Measurements from ENCODE around the gene DYNLRB2. TPM values are rescaled to one million over a fixed set of nuclear protein-coding genes. Genes with fewer than 3 reads are reported as not detected.

DYNLRB2 gene
- total and polyA plus RNA-seq, 9 of the 15 experiments (the other 6 are each of a cell fraction or from before 2014, with no cell fraction given) = not detected

DNA sequence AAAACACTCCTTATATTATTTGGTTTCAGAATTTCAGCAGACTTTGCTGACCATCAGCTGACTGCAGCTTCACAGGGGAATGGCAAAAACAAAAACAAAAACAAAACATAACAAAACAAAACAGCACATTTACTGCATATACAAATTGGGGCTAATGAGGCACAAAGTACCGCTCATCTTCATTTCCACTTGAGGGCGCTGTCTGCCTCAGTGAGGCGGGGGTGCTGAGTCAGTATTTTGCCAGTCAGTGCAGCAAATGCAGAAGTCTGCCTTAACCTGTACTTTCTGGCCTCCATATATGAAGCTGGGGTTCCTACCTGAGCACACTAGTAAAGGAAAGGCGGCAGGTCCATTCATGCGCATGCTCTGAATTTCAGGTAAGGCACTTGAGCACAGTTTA, 13.5 kb upstream of the DYNLRB2 start (continued):
- TF ChIP-seq TCF3 (CRISPR knock-in tag; IDR thresholded peaks at IDR 0.05) = no peak
- no peak for TF ChIP-seq TBP (optimal IDR thresholded peaks at IDR 0.05; ENCODE audit: low read depth, low read length)
- no peak for TF ChIP-seq SIN3B (IDR thresholded peaks at IDR 0.05; ENCODE audit: low read depth)
- no peak for TF ChIP-seq ZNF41 (CRISPR knock-in tag; conservative IDR thresholded peaks at IDR 0.05)
- TF ChIP-seq, protein P1, sequence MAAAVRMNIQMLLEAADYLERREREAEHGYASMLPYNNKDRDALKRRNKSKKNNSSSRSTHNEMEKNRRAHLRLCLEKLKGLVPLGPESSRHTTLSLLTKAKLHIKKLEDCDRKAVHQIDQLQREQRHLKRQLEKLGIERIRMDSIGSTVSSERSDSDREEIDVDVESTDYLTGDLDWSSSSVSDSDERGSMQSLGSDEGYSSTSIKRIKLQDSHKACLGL (CRISPR knock-in tag; IDR thresholded peaks at IDR 0.05; ENCODE audit: borderline replicate concordance, poor library complexity, severe bottlenecking) = no peak
- no peak for TF ChIP-seq CCAR2 (IDR thresholded peaks at IDR 0.05; ENCODE audit: low read depth, low read length)
- TF ChIP-seq, protein P2, sequence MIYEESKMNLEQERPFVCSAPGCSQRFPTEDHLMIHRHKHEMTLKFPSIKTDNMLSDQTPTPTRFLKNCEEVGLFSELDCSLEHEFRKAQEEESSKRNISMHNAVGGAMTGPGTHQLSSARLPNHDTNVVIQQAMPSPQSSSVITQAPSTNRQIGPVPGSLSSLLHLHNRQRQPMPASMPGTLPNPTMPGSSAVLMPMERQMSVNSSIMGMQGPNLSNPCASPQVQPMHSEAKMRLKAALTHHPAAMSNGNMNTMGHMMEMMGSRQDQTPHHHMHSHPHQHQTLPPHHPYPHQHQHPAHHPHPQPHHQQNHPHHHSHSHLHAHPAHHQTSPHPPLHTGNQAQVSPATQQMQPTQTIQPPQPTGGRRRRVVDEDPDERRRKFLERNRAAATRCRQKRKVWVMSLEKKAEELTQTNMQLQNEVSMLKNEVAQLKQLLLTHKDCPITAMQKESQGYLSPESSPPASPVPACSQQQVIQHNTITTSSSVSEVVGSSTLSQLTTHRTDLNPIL (CRISPR knock-in tag; IDR thresholded peaks at IDR 0.05) = no peak
- TF ChIP-seq MAFG (tag; conservative IDR thresholded peaks at IDR 0.05) = peak; percentile 95
- TF ChIP-seq XRCC5 (IDR thresholded peaks at IDR 0.05; ENCODE audit: low read depth, low read length) = no peak
- TF ChIP-seq KLF16 (IDR thresholded peaks at IDR 0.05) = 0 out of 2 replicates have a peak, but pooled peaks have one; percentile 11
- TF ChIP-seq MIER1 (IDR thresholded peaks at IDR 0.05; ENCODE audit: low read depth) = no peak
- no peak for TF ChIP-seq ZNF780A (CRISPR knock-in tag; IDR thresholded peaks at IDR 0.05)
- peak; percentile 97 for TF ChIP-seq ZNF316 (IDR thresholded peaks at IDR 0.05)
- no peak for TF ChIP-seq TAF15 (IDR thresholded peaks at IDR 0.05; ENCODE audit: low read depth, low read length)
- 0 out of 2 replicates have a peak, but pooled peaks have one; percentile 28 for TF ChIP-seq SMC3 (conservative IDR thresholded peaks at IDR 0.05; ENCODE audit: insufficient read depth, low read depth, low read length)
- TF ChIP-seq ZBTB7A (IDR thresholded peaks at IDR 0.05; ENCODE audit: borderline replicate concordance, control insufficient read depth, low read depth, low read length) = no peak
- no peak for TF ChIP-seq ZNF830 (CRISPR knock-in tag; IDR thresholded peaks at IDR 0.05)
- no peak for TF ChIP-seq SMARCB1 (IDR thresholded peaks at IDR 0.05; ENCODE audit: insufficient read length, low read depth)
- no peak for TF ChIP-seq ZNF717 (CRISPR knock-in tag; IDR thresholded peaks at IDR 0.05)
- TF ChIP-seq CC2D1A (IDR thresholded peaks at IDR 0.05) = no peak
- TF ChIP-seq, protein P3, sequence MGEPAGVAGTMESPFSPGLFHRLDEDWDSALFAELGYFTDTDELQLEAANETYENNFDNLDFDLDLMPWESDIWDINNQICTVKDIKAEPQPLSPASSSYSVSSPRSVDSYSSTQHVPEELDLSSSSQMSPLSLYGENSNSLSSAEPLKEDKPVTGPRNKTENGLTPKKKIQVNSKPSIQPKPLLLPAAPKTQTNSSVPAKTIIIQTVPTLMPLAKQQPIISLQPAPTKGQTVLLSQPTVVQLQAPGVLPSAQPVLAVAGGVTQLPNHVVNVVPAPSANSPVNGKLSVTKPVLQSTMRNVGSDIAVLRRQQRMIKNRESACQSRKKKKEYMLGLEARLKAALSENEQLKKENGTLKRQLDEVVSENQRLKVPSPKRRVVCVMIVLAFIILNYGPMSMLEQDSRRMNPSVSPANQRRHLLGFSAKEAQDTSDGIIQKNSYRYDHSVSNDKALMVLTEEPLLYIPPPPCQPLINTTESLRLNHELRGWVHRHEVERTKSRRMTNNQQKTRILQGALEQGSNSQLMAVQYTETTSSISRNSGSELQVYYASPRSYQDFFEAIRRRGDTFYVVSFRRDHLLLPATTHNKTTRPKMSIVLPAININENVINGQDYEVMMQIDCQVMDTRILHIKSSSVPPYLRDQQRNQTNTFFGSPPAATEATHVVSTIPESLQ (CRISPR knock-in tag; IDR thresholded peaks at IDR 0.05) = no peak
- TF ChIP-seq ZNF324 (CRISPR knock-in tag; IDR thresholded peaks at IDR 0.05) = no peak
- no peak for TF ChIP-seq SMARCA5 (IDR thresholded peaks at IDR 0.05)
